IMR-90 (cell line): ENCODE data around the gene TMED4.

Experiments
- BHLHE40 ChIP-seq: fragments of 150-350 bp; IDR thresholded peaks from 2 replicates; pipeline ENCODE4 v1.6.1; 2016; ENCODE audit warnings: mild to moderate bottlenecking, low read depth, low read length
- CEBPB ChIP-seq: IDR thresholded peaks from 2 replicates; pipeline ENCODE4 v1.6.1; 2012; ENCODE audit warnings: low read depth, low read length, improper control_type of control experiment
- MAFK ChIP-seq: IDR thresholded peaks from 2 replicates; pipeline ENCODE4 v1.6.1; 2012; ENCODE audit warnings: low read depth, low read length, improper control_type of control experiment
- MAZ ChIP-seq: IDR thresholded peaks from 2 replicates; pipeline ENCODE4 v1.6.1; 2012; ENCODE audit warnings: low read depth, mild to moderate bottlenecking, low read length, improper control_type of control experiment, moderate library complexity, borderline replicate concordance
- POLR2A ChIP-seq: IDR thresholded peaks from 2 replicates; pipeline ENCODE4 v1.6.1; 2012; ENCODE audit warnings: mild to moderate bottlenecking, low read depth, low read length
- RAD21 ChIP-seq: IDR thresholded peaks from 2 replicates; pipeline ENCODE4 v1.6.1; 2012; ENCODE audit warnings: low read length, improper control_type of control experiment
- TF ChIP-seq, protein P1 (sequence below): conservative IDR thresholded peaks from 2 replicates; pipeline ENCODE4 v1.5.1; 2012; ENCODE audit warnings: mild to moderate bottlenecking, low read depth, low read length, improper control_type of control experiment
- TF ChIP-seq, protein P2 (sequence below): fragments of 150-350 bp; IDR thresholded peaks from 2 replicates; pipeline ENCODE4 v1.6.1; 2016; ENCODE audit warnings: low read depth, mild to moderate bottlenecking, low read length, moderate library complexity, borderline replicate concordance
- TF ChIP-seq, protein P3 (sequence below): fragments of 150-350 bp; IDR thresholded peaks from 2 replicates; pipeline ENCODE4 v1.6.1; 2017; ENCODE audit warnings: mild to moderate bottlenecking, antibody characterized with exemption, low read length, low read depth

DNA sequence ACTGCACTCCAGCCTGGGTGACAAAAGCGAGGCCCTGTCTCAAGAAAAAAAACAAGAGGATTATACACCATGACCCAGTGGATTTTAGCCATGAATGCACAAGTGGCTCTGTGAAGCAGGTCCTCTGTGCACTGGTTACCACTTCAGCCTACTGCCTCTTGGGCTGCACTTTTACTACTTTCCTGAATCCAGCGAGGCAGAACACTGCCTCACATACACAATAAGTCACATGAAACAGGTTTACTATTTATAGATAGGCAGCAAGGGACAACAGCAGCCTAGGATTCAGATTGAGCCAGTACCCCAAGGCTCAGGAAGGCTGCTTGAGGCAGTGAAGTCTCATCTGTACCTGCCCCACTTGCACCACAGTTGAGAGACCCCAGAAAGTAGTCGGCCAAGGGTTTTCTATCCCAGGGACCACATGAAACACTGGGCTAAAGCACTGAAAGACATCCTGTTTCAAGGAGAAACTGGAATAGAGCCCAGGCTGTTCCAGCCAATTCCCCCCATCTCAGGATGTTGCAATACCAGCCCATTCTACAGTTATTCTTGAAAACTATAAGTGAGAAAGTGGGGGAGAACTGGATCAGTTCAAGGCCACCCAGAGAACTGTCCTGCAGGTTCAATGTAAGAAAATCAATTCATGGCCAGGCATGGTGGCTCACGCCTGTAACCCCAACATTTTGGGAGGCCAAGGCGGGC lies 14.1 kb upstream of the TMED4 start:
- no peak for TF ChIP-seq BHLHE40
- TF ChIP-seq, protein P1, sequence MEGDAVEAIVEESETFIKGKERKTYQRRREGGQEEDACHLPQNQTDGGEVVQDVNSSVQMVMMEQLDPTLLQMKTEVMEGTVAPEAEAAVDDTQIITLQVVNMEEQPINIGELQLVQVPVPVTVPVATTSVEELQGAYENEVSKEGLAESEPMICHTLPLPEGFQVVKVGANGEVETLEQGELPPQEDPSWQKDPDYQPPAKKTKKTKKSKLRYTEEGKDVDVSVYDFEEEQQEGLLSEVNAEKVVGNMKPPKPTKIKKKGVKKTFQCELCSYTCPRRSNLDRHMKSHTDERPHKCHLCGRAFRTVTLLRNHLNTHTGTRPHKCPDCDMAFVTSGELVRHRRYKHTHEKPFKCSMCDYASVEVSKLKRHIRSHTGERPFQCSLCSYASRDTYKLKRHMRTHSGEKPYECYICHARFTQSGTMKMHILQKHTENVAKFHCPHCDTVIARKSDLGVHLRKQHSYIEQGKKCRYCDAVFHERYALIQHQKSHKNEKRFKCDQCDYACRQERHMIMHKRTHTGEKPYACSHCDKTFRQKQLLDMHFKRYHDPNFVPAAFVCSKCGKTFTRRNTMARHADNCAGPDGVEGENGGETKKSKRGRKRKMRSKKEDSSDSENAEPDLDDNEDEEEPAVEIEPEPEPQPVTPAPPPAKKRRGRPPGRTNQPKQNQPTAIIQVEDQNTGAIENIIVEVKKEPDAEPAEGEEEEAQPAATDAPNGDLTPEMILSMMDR = no peak
- TF ChIP-seq, protein P2, sequence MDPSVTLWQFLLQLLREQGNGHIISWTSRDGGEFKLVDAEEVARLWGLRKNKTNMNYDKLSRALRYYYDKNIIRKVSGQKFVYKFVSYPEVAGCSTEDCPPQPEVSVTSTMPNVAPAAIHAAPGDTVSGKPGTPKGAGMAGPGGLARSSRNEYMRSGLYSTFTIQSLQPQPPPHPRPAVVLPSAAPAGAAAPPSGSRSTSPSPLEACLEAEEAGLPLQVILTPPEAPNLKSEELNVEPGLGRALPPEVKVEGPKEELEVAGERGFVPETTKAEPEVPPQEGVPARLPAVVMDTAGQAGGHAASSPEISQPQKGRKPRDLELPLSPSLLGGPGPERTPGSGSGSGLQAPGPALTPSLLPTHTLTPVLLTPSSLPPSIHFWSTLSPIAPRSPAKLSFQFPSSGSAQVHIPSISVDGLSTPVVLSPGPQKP = no peak
- TF ChIP-seq POLR2A = no peak
- peak; percentile 82 for TF ChIP-seq CEBPB
- TF ChIP-seq, protein P3, sequence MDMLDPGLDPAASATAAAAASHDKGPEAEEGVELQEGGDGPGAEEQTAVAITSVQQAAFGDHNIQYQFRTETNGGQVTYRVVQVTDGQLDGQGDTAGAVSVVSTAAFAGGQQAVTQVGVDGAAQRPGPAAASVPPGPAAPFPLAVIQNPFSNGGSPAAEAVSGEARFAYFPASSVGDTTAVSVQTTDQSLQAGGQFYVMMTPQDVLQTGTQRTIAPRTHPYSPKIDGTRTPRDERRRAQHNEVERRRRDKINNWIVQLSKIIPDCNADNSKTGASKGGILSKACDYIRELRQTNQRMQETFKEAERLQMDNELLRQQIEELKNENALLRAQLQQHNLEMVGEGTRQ = no peak
- TF ChIP-seq RAD21 = no peak
- no peak for TF ChIP-seq MAZ
- TF ChIP-seq MAFK = no peak
